BE2C (cell line): ENCODE results near the gene ADSL. TPM values are rescaled to one million over a fixed set of nuclear protein-coding genes. Genes with fewer than 3 reads are reported as not detected.
A peak's percentile ranks its signal among the peaks of the same experiment; 100 is the strongest.

Experiments
- DNase-seq: peaks from one replicate; pipeline ENCODE4 v3.0.0-alpha.2; 2020
- H3K27me3 ChIP-seq: fragments of 250-450 bp; sonication (Bioruptor Pico); 2 replicates; pipeline ENCODE4 v1.5.1; 2020; ENCODE audit warnings: mild to moderate bottlenecking
- H3K36me3 ChIP-seq: fragments of 250-450 bp; sonication (Bioruptor Pico); 2 replicates; pipeline ENCODE4 v1.5.1; 2020; ENCODE audit warnings: mild to moderate bottlenecking
- H3K4me1 ChIP-seq: fragments of 250-450 bp; sonication (Bioruptor Pico); 2 replicates; pipeline ENCODE4 v1.5.1; 2020
- H3K4me3 ChIP-seq: 2 replicates; pipeline ENCODE4 v1.5.1; 2011; ENCODE audit warnings: low read depth, low read length
- H3K9me3 ChIP-seq: fragments of 250-450 bp; sonication (Bioruptor Pico); 2 replicates; pipeline ENCODE4 v1.5.1; 2020
- CTCF ChIP-seq: IDR thresholded peaks from 2 replicates; pipeline ENCODE4 v1.5.1; 2012; ENCODE audit warnings: mild to moderate bottlenecking, low read depth, low read length
- polyA plus RNA-seq: library from polyadenylated mRNA; unstranded; fragments of >200 nt; gene quantifications from one replicate; pipeline ENCODE4 v1.2.1, GENCODE V29; 2012; ENCODE audit warnings: low read depth, missing spikeins; ENCODE audit not compliant: insufficient read length, insufficient read depth

The ADSL gene
- polyA plus RNA-seq, result 96.3 TPM

GRCh38 chr22:40346185-40347118 is at the start of gene ADSL:
Gene ADSL (plus strand): TSS chr22:40346500. CDS start chr22:40346559, 59 bp downstream.
- no peaks in the 10 kb centered on the region for H3K27me3 ChIP-seq
- DNase-seq, result peak; percentile 94
- H3K36me3 ChIP-seq, result peaks cover 30% of the 10 kb centered on the region
- no peak for TF ChIP-seq CTCF
- H3K4me3 ChIP-seq, result peak within 1 kb of the TSS; percentile 99
- H3K9me3 ChIP-seq, result no peaks in the 10 kb centered on the region
- peaks cover 3% of the 10 kb centered on the region; the same call in 1 of the 2 replicates for H3K4me1 ChIP-seq

- no peaks in the 10 kb centered on the region for H3K4me1 ChIP-seq
- DNase-seq, result no peak
- H3K9me3 ChIP-seq, result no peaks in the 10 kb centered on the region
- no peak for TF ChIP-seq CTCF
- no peaks in the 10 kb centered on the region for H3K27me3 ChIP-seq
- no peak overlapping the region for H3K4me3 ChIP-seq
- peaks cover 29% of the 10 kb centered on the region for H3K36me3 ChIP-seq
Observed at GRCh38 chr22:40300316-40300715, 46.0 kb upstream of the ADSL start.

GRCh38 chr22:40300884-40301672 is 45.2 kb upstream of the ADSL start:
- DNase-seq, result no peak
- Histone ChIP-seq H3K9me3 (no peaks in the 10 kb centered on the region), H3K27me3 (no peaks in the 10 kb centered on the region), H3K36me3 (peaks cover 29% of the 10 kb centered on the region), H3K4me1 (no peaks in the 10 kb centered on the region), H3K4me3 (no peak overlapping the region)
- no peak for TF ChIP-seq CTCF

- TF ChIP-seq CTCF, result no peak
Observed at GRCh38 chr22:40302149-40302548, 44.2 kb upstream of the ADSL start.

GRCh38 chr22:40305625-40306024 is 40.7 kb upstream of the ADSL start:
- no peak for TF ChIP-seq CTCF

More at GRCh38 chr22:40302149-40302548, 44.2 kb upstream of the ADSL start:
- Histone ChIP-seq H3K4me3 (no peak overlapping the region), H3K36me3 (peaks cover 25% of the 10 kb centered on the region), H3K4me1 (no peaks in the 10 kb centered on the region), H3K27me3 (no peaks in the 10 kb centered on the region), H3K9me3 (no peaks in the 10 kb centered on the region)
- DNase-seq, result no peak

More at GRCh38 chr22:40305625-40306024, 40.7 kb upstream of the ADSL start:
- H3K9me3 ChIP-seq, result no peaks in the 10 kb centered on the region
- H3K27me3 ChIP-seq, result no peaks in the 10 kb centered on the region
- no peak for DNase-seq
- no peak overlapping the region for H3K4me3 ChIP-seq
- peaks cover 48% of the 10 kb centered on the region for H3K36me3 ChIP-seq
- peaks cover 5% of the 10 kb centered on the region; the same call in 1 of the 2 replicates for H3K4me1 ChIP-seq
